Fibroblast of skin of left quadriceps (primary cell): ENCODE data around the gene RPUSD3.
A peak's percentile ranks its signal among the peaks of the same experiment; 100 is the strongest.

Experiments used
- DNase-seq, 2 experiments: peaks; one replicate each; pipeline ENCODE4 v3.0.0-alpha.2; 2013; ENCODE audit warnings: low read depth in 2 of 2

Gene RPUSD3

DNA sequence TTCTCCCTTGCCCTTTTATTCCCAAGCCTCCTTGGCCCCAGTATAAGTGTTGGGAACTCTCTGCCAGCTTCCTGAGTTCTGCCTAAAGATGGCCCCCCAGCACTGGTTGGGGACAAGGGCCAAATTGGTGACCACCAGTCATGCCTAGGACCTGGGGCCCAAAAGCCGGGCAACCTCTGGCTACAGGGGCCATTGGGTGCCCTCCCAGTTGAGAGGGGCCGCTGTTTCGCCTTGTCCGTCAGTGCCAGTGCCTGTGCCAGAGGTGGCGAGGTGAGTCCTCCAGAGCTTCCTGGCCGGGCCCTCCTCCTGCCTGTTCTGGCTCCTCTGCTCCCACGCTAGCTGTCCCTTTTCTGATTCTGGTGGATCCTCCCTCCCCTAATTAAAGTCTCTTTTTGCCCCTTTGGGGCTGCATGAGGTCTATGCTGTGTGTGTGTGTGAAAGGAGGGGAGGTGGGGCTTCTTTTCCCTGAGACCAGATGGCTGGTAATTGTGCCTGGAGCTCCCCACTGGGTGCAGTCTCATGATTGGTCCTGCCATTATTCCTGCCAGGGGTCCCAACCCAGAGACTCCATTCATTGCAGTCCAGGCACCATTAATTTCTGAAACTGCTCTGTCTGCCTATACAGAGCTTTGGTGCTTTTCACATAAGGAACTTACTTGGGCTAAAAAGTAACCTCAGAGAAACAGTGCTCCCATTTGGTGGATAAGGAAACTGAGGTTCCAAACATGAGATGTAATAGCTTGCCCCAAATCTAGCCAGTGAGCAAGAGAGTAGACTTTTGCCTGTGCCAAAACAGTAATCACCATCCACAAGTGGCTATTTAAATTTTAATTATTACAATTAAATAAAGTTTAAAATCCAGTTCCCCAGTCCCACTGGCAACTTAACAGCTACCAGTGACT, 36.9 kb downstream of the RPUSD3 start:
- DNase-seq, result no peak

DNA sequence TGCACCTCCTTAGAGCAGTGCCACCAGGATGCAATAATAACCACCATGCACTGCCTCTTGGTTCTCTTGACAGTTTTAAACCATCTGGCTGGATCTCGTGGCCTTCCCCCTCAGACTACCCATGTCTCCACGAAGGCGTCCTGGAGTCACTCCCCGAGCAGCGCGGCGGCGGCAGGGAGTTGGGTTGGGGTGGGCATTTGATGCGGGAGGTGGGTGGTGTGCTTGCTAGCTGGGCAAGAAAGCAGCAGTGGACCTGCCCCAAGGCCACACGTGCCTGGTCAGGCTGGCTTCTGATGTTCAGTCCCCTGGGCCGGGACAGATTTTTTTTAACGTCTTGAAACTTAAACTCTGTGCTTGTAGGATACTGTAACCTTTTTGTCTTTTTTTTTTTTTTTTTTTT, 37.7 kb downstream of the RPUSD3 start:
- no peak for DNase-seq

DNA sequence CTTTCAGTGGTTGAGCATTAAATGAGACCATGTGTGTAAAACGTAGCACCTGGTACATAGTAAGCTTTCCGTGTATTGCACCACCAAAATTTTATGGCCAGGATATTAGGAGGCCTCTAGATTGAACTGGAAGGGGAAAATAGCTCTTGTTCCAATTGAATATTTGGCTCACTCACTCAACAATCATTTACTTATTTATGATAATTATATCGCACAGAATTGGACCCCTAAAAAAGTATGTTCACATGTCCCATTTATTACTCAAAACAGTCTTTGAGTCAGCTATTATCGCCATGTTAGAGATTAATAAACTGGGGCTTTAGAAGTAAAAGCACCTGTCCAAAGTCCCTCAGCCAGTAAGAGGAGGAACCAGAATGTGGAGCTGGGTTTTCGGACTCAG, 38.8 kb downstream of the RPUSD3 start:
- no peak for DNase-seq

GRCh38 chr3:9803494-9803893, 40.3 kb downstream of the RPUSD3 start:
- no peak for DNase-seq

DNA sequence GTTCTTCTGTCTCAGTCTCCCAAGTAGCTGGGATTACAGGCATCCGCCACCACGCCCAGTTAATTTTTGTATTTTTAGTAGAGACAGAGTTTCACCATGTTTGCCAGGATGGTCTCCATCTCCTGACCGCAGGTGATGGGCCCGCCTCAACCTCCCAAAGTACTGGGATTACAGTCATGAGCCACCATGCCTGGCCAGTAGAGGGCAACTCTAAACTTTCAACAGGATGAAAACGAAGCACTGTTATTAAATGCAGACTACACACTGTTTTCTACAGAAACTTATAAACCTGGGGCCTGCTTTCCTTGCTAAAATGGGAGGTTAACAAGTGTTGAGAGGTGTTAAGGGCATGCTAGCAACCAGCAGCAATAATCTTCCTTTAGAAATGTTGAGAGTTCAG, 43.3 kb downstream of the RPUSD3 start:
- no peak for DNase-seq

- no peak for DNase-seq
Measured at GRCh38 chr3:9797196-9797945, 46.4 kb downstream of the RPUSD3 start.

- DNase-seq, result no peak
Measured at GRCh38 chr3:9795207-9795606, 48.6 kb downstream of the RPUSD3 start.

DNA sequence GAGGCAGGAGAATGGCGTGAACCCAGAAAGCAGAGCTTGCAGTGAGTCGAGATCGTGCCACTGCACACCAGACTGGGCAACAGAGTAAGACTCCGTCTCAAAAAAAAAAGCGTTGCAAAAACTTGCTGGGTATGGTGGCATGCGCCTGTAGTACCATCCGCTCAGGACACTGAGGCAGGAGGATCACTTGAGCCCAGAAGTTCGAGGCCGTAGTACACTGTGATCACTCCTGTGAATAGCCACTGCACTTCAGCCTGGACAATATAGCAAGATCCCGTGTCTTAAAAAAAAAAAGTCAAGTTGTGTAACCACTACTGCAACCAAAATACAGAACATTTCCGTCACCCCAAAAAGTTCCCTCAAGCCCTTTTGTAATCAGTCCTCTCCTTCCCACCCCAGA, 49.4 kb downstream of the RPUSD3 start:
- no peak for DNase-seq

GRCh38 chr3:9793161-9793781, 50.5 kb downstream of the RPUSD3 start:
- no peak for DNase-seq

GRCh38 chr3:9792405-9793160, 51.2 kb downstream of the RPUSD3 start, which contains the start of the genes ARPC4 and TADA3:
Gene ARPC4, plus strand, starts transcription at chr3:9793082. Its CDS starts 40 bp downstream, at chr3:9793122.
Gene TADA3, minus strand, starts transcription at chr3:9792473. Its CDS starts 1,007 bp downstream, at chr3:9791466.
- DNase-seq, result peak; percentile 96

DNA sequence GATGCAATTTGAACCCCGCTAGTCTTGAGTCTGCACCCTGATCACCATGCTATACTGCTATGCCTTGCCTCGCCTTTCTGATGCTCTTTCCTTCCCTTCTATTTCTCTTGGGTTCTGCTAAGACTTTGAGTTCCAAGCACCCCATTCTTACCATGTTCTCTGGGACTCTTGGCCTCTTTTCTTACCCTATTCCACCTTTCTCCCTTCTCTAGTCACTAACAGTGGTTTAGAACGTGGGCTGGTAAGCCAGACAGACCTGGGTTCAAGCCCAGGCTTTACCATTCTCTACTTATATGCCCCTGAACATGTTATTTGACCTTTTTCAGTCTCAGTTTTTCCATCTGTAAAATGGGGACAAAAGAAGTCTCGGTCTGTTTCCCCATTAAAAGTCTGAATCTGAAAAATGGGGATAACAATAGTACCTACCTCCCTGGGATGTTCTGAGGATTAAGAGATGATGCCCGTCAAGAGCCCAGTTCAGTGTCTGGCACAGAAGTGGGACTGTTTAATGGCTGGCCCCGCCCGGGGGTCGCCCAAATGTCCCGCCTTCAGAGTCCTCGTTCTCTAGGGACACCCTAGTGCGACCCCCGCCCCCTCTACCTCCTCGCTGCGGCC, 51.9 kb downstream of the RPUSD3 start:
- DNase-seq, result no peak

GRCh38 chr3:9791127-9791526, 52.7 kb downstream of the RPUSD3 start:
- no peak for DNase-seq
